Activated naive CD8-positive, alpha-beta T cell treated with anti-CD3 and anti-CD28 coated beads for 36 hours (primary cell): ENCODE measurements around the gene NTM. TPM values are rescaled to one million over a fixed set of nuclear protein-coding genes. Genes with fewer than 3 reads are reported as not detected.

Experiments
- DNase-seq: peaks from one replicate; pipeline ENCODE4 v3.0.0; 2021
- H3K27ac Mint-ChIP-seq: one replicate; pipeline ENCODE4 v1.8.0; 2022; ENCODE audit warnings: mild to moderate bottlenecking, moderate library complexity, mixed read lengths
- H3K27me3 Mint-ChIP-seq: one replicate; pipeline ENCODE4 v1.8.0; 2022; ENCODE audit warnings: mild to moderate bottlenecking, mixed read lengths
- H3K36me3 Mint-ChIP-seq: one replicate; pipeline ENCODE4 v1.8.0; 2021; ENCODE audit warnings: mild to moderate bottlenecking, mixed read lengths
- H3K4me1 Mint-ChIP-seq: one replicate; pipeline ENCODE4 v1.8.0; 2021; ENCODE audit warnings: mixed read lengths
- H3K4me3 Mint-ChIP-seq: one replicate; pipeline ENCODE4 v1.8.0; 2022; ENCODE audit warnings: mild to moderate bottlenecking, moderate library complexity, mixed read lengths
- H3K9me3 Mint-ChIP-seq: one replicate; pipeline ENCODE4 v1.8.0; 2022; ENCODE audit warnings: mixed read lengths
- total RNA-seq, 2 experiments: library from RNA; stranded (reverse); gene quantifications; one replicate each; pipeline ENCODE4 v1.2.3, GENCODE V29; 2021

NTM gene
- total RNA-seq, 2 experiments from 2014 or later: not detected

- H3K9me3 Mint-ChIP-seq: no peaks in the 10 kb centered on the region
- no peaks in the 10 kb centered on the region for H3K36me3 Mint-ChIP-seq
- no peak overlapping the region for H3K4me3 Mint-ChIP-seq
- no peak for DNase-seq
- no peaks in the 10 kb centered on the region for H3K27me3 Mint-ChIP-seq
- no peaks in the 10 kb centered on the region for H3K4me1 Mint-ChIP-seq
- H3K27ac Mint-ChIP-seq: no peak overlapping the region
These were observed 403.2 kb downstream of the NTM start for GRCh38 chr11:131773626-131774025.

GRCh38 chr11:131776211-131776610, 405.8 kb downstream of the NTM start:
- H3K9me3 Mint-ChIP-seq: no peaks in the 10 kb centered on the region
- no peak overlapping the region for H3K4me3 Mint-ChIP-seq
- no peak for DNase-seq
- H3K27me3 Mint-ChIP-seq: no peaks in the 10 kb centered on the region
- no peaks in the 10 kb centered on the region for H3K36me3 Mint-ChIP-seq
- H3K27ac Mint-ChIP-seq: no peak overlapping the region
- no peaks in the 10 kb centered on the region for H3K4me1 Mint-ChIP-seq

- H3K4me3 Mint-ChIP-seq: no peak overlapping the region
- H3K27ac Mint-ChIP-seq: no peak overlapping the region
- H3K9me3 Mint-ChIP-seq: peaks cover 3% of the 10 kb centered on the region
- H3K4me1 Mint-ChIP-seq: no peaks in the 10 kb centered on the region
- DNase-seq: no peak
- peaks cover 14% of the 10 kb centered on the region for H3K27me3 Mint-ChIP-seq
- no peaks in the 10 kb centered on the region for H3K36me3 Mint-ChIP-seq
These were observed 415.4 kb downstream of the NTM start for GRCh38 chr11:131785801-131786200.

DNA sequence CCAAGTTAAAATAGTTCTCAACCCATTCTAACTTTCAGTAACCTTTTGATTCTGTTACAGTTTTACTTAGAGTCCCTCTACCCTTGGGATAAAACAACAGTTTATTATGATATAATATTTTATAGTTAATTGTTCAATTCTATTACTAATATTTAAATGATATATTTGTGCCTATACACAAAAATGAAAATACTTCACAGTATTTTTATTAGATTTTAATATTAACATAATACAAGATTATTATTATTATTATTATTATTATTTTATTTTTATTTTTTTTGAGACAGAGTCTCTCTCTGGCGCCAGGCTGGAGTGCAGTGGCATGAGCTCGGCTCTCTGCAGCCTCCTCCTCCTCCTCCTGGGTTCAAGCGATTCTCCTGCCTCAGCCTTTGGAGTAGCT, 416.7 kb downstream of the NTM start:
- Mint-ChIP-seq H3K9me3 (no peaks in the 10 kb centered on the region), H3K4me1 (no peaks in the 10 kb centered on the region), H3K4me3 (no peak overlapping the region), H3K27ac (no peak overlapping the region), H3K27me3 (peaks cover 14% of the 10 kb centered on the region), H3K36me3 (no peaks in the 10 kb centered on the region)
- DNase-seq: no peak

GRCh38 chr11:131790586-131790985, 420.2 kb downstream of the NTM start:
- H3K36me3 Mint-ChIP-seq: no peaks in the 10 kb centered on the region
- H3K27ac Mint-ChIP-seq: no peak overlapping the region

DNA sequence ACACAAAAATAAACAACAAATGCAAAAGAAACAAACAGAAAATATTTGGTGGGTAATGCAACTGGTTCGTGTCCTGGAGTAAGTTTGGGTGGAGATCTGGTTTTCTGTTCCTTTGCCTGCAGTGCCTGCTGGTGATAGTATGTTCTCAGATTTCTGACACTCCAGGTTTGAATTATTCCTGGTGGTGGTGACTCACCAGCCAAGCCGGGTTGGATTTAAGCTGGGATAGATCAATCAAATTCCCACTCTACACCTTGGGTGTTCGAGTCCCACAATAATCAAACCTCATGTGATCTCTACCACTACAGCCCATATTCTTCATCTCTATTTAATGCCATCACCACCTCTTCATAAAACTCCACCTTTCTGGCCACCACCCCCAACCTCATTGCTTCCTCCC, 421.8 kb downstream of the NTM start:
- Mint-ChIP-seq H3K27me3 (peaks cover 14% of the 10 kb centered on the region), H3K36me3 (no peaks in the 10 kb centered on the region), H3K27ac (no peak overlapping the region), H3K4me1 (no peaks in the 10 kb centered on the region), H3K9me3 (no peaks in the 10 kb centered on the region), H3K4me3 (no peak overlapping the region)
- DNase-seq: no peak

More at GRCh38 chr11:131790586-131790985, 420.2 kb downstream of the NTM start:
- Mint-ChIP-seq H3K4me3 (no peak overlapping the region), H3K9me3 (no peaks in the 10 kb centered on the region), H3K27me3 (peaks cover 14% of the 10 kb centered on the region), H3K4me1 (no peaks in the 10 kb centered on the region)
- DNase-seq: no peak

- H3K27me3 Mint-ChIP-seq: no peaks in the 10 kb centered on the region
- no peak for DNase-seq
- H3K9me3 Mint-ChIP-seq: no peaks in the 10 kb centered on the region
- no peaks in the 10 kb centered on the region for H3K4me1 Mint-ChIP-seq
- no peak overlapping the region for H3K27ac Mint-ChIP-seq
- no peaks in the 10 kb centered on the region for H3K36me3 Mint-ChIP-seq
- H3K4me3 Mint-ChIP-seq: no peak overlapping the region
These were observed 425.7 kb downstream of the NTM start for GRCh38 chr11:131796089-131796488.

- Mint-ChIP-seq H3K4me3 (no peak overlapping the region), H3K4me1 (no peaks in the 10 kb centered on the region), H3K27ac (no peak overlapping the region), H3K36me3 (no peaks in the 10 kb centered on the region), H3K27me3 (no peaks in the 10 kb centered on the region), H3K9me3 (no peaks in the 10 kb centered on the region)
- no peak for DNase-seq
These were observed 426.1 kb downstream of the NTM start for GRCh38 chr11:131796541-131796940.

DNA sequence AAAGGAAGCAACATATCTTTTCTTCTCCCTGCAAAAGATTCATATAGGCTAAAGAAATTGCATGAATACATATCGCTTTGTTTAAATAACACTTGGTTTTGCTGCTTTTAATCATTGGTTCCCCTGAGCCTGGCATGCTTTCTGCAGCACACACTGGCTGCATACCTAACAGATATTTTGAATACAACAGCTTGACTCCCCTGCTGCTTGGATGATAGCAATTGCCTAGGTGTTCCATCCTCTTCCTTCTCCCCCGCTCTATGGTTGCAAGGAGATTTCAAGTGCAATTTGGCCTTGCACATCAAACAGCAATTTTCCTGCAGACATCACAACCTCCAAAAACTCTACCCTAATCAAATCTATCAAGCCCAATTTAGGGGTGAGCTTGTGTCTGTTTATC, 430.0 kb downstream of the NTM start:
- H3K27ac Mint-ChIP-seq: no peak overlapping the region
- H3K4me3 Mint-ChIP-seq: no peak overlapping the region
- no peak for DNase-seq
- peaks cover 10% of the 10 kb centered on the region for H3K27me3 Mint-ChIP-seq
- H3K36me3 Mint-ChIP-seq: no peaks in the 10 kb centered on the region
- H3K9me3 Mint-ChIP-seq: no peaks in the 10 kb centered on the region
- H3K4me1 Mint-ChIP-seq: no peaks in the 10 kb centered on the region

- Mint-ChIP-seq H3K36me3 (no peaks in the 10 kb centered on the region), H3K27ac (no peak overlapping the region), H3K4me3 (no peak overlapping the region), H3K4me1 (no peaks in the 10 kb centered on the region), H3K9me3 (no peaks in the 10 kb centered on the region), H3K27me3 (peaks cover 10% of the 10 kb centered on the region)
- DNase-seq: no peak
These were observed 432.2 kb downstream of the NTM start for GRCh38 chr11:131802440-131803115.

GRCh38 chr11:131807876-131808275, 437.5 kb downstream of the NTM start:
- Mint-ChIP-seq H3K27me3 (peaks cover 10% of the 10 kb centered on the region), H3K27ac (no peak overlapping the region), H3K9me3 (no peaks in the 10 kb centered on the region), H3K4me1 (no peaks in the 10 kb centered on the region), H3K36me3 (no peaks in the 10 kb centered on the region), H3K4me3 (no peak overlapping the region)
- no peak for DNase-seq

GRCh38 chr11:131808470-131808869, 438.1 kb downstream of the NTM start:
- Mint-ChIP-seq H3K36me3 (no peaks in the 10 kb centered on the region), H3K4me3 (no peak overlapping the region), H3K4me1 (no peaks in the 10 kb centered on the region), H3K9me3 (no peaks in the 10 kb centered on the region), H3K27me3 (peaks cover 10% of the 10 kb centered on the region), H3K27ac (no peak overlapping the region)
- no peak for DNase-seq

DNA sequence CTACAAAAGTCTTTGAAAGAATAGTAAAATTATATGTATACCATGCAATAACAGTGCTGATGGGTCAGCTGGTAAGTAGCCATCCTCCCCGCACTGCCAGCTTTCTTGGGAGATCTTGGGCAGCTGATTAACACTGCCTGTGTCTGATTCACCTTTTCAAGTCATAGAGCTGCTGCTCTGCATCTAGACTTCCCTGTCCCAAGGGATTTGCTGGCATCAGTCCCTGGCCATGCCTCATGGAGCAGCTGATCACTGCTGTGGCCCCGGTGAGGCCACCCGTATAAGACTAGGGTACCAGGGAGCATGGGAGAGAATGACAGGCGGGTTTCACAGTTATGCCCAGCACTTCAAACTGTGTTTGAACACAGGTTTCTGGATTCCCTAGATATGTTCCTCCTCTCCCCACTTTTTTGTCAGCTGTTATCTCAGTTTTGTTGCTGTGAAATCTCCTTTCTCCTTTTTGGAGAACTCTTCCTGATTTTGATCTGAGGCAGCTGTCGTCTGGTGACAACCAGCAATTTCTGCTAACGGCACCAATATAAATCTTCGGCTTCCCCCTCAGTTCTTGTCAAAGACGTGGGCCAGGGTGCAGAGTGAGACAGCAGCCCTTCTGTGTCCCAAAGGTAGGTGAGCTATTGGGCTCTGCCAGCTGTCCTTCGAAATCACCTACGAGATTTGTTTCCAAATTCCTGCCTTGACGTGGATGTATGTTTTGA, 438.9 kb downstream of the NTM start:
- H3K9me3 Mint-ChIP-seq: no peaks in the 10 kb centered on the region
- H3K36me3 Mint-ChIP-seq: no peaks in the 10 kb centered on the region
- no peaks in the 10 kb centered on the region for H3K4me1 Mint-ChIP-seq
- DNase-seq: no peak
- H3K27ac Mint-ChIP-seq: no peak overlapping the region
- no peak overlapping the region for H3K4me3 Mint-ChIP-seq
- H3K27me3 Mint-ChIP-seq: peaks cover 4% of the 10 kb centered on the region

GRCh38 chr11:131810541-131810940, 440.1 kb downstream of the NTM start:
- Mint-ChIP-seq H3K9me3 (no peaks in the 10 kb centered on the region), H3K36me3 (no peaks in the 10 kb centered on the region), H3K27ac (no peak overlapping the region), H3K27me3 (no peaks in the 10 kb centered on the region), H3K4me1 (no peaks in the 10 kb centered on the region), H3K4me3 (no peak overlapping the region)
- DNase-seq: no peak

GRCh38 chr11:131811383-131811782, 441.0 kb downstream of the NTM start:
- Mint-ChIP-seq H3K9me3 (no peaks in the 10 kb centered on the region), H3K36me3 (no peaks in the 10 kb centered on the region), H3K27ac (no peak overlapping the region), H3K4me3 (no peak overlapping the region), H3K4me1 (no peaks in the 10 kb centered on the region), H3K27me3 (no peaks in the 10 kb centered on the region)
- DNase-seq: no peak

DNA sequence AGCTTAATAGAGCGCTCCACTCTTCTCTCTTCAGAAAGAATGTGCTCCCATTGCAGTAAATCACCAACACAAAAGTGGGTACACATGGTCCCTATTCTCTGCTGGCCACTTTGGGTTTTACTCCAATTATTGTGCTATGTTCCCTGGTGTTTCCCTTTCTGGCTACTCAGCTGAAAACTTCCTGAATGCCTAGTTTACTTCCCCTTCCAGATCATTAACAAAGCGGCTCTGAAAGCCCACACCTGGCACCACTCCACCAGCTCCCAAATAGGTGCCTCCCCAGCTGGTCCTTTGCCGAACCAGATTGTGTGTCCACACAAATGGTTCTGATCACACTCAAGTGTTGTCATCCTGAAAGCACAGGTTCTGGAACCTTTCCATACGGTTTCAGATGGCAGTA, 443.7 kb downstream of the NTM start:
- Mint-ChIP-seq H3K9me3 (no peaks in the 10 kb centered on the region), H3K4me3 (no peak overlapping the region), H3K27me3 (no peaks in the 10 kb centered on the region), H3K27ac (no peak overlapping the region), H3K36me3 (no peaks in the 10 kb centered on the region), H3K4me1 (no peaks in the 10 kb centered on the region)
- DNase-seq: no peak
